IPS DF 4.7 (cell line): Measurements from ENCODE around the gene B3GAT2.

Experiments used
- DNase-seq: peaks from one replicate; pipeline ENCODE4 v3.0.0-alpha.2; 2013; ENCODE audit warnings: low spot score; ENCODE audit errors: extremely low read depth

B3GAT2 gene

DNA sequence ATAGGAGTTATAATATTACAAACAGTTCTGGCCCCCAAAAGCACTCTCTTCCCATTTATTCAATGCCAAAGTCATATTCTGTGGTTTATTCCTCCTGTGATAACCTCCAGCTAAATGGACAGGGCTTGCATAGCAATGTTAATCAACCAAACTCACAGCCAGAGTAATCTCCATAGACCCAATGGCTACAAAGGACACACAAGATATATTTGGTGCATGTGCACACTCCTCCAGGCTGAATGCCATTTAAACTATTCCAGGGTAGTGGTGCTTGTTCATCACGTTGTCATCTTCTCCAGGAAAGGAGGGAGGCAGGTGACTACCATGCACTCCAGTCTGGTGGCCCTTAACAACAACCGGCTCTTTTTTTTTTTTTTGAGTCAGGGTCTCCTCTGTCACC, 56.8 kb downstream of the B3GAT2 start:
- DNase-seq, result no peak

DNA sequence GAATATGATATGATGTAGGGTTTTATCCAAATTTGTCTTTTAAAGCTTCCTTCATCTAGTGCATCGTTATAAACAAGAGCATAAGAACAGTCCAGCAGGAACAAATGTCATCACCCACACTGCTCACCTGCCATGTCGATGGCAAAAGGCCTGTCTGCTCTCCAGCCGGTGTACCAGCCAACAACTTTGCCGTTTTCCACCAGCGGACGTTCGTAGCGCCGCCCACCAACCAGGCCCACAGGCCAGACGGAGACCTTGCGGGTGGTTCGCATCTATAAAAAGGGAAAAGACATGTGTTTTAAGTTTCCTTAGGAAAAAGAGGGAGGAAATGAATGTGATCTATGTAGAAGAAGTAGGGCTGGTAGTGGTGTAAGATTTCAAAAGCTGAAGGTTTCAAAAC, 62.9 kb downstream of the B3GAT2 start:
- DNase-seq, result no peak

DNA sequence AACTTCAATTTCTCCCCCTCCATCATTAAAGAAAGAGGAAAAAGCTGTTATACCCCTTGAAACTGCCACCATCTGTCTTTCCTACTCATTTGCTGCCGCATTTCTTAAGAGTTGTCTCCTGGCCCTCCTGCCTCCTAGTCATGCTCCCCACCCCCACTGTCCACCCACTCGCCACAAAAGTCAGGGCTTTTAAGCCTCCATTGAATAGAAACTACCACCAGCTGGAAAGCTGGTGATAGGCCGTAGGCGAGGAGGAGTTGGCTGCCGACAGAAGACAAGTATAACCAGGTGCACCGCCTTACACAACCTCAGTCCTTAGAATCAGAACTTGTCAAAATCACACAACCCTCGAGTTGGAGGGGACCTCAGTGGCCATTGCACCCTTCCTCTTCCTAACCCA, 67.6 kb downstream of the B3GAT2 start:
- DNase-seq, result no peak

DNA sequence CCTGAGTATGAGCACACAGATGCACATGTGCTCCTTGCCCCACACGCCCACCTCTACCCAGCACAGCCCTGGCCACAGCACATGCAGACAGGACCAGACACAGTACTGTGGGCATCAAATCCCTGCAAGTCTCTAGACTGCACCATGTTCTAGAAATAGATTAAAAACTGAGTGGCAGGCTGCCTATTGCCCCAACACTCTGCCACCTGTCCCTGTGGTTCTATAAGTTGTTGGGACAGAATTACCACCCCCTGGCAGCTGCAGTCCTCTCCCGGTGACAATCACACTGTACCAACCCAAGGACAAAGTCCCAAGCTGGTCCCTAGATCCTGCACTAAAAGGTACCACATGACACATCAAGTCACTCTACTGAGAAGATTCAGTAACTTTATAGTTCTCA, 70.2 kb downstream of the B3GAT2 start:
- DNase-seq, result no peak

DNA sequence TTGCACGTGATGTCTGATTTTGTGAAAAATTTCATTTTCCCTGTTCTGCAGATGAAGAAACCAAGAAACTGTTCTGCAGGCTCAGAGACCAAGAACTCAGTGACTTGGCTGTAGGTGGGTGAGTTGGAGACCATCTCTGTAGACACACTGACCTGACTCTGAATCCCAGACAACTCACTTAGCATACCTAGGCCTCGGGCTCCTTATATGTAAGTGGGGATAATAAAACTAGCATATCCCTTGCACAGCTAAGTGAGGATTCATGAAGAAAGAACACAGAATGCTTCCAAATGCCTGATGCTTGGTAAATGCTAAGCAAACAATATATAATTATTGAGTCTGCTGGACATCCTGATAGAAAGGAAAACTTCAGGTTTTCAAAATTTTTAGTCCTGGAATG, 70.8 kb downstream of the B3GAT2 start:
- no peak for DNase-seq

DNA sequence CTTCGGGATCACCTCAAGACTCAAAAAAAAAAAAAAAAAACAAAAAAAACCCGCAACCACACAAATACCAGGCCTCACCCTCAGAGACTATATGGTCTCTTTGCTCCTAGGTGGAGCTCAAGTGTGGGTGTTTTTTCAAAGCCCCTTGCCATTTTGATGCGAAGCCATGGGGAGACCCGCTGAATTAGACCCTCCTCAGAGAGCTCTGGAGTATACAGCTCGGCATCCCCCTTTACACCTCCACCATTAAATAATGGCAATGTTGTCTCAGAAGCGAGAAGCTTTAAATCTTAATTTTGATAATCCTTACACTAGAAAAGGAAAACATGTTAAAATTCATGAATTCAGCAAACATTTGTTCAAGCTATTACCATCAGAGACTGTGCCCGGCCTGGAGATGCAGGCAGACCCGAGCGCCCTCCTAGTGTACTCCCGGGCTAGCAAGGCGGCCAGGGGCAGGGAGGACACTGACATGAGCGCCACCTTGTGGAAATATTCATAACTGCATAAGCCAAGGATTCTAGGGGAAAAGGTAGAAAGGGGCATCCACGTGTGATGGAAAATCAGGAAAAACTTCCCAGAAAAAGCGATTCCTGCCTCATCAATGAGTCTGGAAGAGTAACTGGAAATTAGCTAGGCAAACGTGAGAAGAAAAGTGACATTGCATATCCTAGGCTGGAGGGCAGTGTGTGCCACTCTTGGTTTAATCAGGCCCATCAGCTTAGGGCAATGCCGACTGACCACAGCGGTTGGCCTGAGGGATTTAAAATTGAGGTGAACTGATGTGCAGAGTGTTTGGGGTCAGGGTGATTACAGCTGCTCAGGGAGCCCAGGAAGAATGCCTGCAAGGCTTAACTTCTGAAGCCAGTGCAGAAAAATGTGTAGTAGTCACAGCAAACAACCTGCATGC, 72.5 kb downstream of the B3GAT2 start:
- DNase-seq, result peak; percentile 68

DNA sequence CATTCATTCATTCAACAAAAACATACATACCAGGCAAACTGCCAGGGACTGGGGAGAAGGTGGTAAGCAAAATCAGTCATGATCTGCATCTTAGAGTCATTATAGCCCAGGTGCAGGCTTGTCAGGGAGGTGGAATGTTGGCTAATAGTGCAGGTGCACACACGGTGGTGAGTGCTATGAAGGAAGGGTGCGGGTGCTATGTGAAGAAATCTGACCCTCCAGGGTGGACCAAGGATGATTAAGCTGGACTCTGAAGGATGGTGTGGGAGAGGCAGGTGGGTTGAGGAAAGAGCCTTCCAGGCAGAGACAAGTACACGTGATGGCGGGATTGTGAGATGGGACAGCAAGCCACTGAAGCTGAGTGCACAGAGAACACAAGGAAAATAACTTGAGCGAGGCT, 77.4 kb downstream of the B3GAT2 start:
- DNase-seq, result no peak

DNA sequence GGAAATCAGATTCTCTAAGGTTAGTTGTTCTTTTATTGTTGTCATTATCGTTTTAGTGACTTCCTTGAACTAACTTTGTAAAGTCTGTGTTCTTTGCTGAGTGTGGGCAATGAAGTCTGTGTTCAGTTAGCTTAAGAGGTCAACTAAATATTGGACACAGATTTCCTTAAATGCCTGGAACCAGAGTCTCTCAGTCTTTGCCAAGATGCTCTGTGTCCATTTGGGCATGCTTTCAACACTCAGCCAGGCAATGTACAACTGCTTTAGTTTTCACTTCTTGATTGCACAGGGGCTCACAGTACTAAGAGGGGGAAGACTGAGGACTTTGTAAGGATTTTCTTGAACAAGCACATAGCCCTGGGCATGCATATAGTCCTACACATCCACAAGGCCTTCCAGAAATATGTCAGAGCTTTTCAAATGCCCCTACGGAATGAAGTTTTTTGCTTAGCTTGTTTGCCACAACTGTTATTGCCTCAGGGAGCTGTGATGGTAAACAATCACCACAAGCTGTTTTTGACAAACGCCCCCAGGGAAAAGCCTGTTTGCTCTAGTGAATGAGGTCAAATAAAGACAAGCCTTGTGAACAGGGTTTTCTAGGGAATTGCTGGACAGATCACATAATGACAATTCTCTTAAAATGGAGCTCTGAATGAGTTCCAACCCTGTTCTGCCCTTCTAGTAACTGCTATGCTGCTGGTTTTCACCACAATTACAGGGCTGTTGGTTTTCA, 82.5 kb downstream of the B3GAT2 start:
- no peak for DNase-seq

DNA sequence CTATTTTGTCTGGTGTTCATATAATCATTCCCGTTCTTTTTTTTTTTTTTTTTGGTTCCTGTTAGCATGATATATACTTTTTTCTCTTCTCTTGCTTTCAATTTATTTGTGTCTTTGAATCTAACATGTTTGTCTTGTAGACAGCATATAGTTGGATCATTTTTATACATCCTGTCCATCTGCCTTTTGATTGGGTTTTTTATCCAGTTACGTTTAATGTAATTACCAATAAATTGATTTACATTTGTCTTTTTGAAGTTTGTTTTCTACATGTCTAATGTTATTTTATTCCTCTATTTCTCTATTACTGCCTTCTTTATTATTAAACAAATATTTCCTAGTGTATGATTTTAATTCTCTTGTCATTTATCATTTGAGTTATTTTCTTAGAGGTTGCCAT, 84.4 kb downstream of the B3GAT2 start:
- DNase-seq, result no peak

DNA sequence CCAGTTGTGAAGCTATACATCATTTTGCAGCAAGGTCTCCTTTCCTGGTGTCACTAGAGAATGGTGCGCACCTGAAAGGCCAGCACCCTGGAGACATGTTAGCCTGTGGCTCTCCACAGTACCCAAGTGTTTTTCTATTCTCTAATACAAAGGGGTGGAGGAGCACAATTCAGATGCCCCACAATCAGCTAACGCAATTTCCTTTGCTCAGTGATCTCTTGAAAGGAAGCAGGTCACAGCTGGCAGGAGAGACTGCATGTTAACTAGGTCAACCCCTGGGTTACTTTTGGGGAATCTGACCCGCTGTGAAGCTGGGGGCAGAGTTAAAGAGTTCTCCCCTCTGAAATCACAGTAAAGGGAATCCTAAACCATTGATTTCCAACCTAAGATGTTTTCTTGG, 92.5 kb downstream of the B3GAT2 start:
- DNase-seq, result no peak

DNA sequence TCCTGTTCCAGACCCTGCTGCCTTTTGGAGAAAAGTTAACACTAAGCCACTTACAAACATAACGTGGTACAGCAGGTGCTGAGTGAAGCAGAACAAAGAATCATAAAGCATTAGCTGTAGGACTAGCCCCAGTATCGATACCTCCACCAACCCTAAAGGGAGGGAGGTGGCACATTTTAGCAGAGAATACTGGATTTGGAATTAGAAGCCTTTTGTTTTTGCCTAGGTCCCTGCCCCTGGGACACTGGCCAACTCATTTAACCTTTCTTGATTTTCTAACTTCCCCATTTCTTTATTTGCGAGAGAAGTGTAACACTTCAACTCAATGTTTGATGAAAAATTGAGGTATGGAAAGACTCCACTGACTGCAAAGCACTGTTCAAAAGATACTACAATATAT, 93.5 kb downstream of the B3GAT2 start:
- no peak for DNase-seq

DNA sequence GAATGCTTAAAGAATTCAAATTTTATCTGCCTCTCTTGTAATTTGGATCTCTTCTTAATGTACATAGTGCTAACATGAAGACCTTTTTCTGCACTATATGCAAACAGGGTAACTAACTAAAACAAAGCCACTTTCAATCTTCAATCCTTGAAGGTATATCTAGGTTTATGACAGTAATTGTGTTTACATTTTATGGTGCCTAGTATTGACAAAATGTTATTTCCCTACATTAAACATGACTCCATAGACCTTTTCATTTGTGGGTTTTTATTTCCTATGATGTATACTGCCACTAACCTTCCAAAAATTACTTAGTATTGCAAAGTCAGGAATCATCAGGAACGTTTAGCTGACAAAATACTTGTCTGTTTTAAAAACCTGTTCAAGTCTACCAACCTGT, 95.9 kb downstream of the B3GAT2 start:
- no peak for DNase-seq

DNA sequence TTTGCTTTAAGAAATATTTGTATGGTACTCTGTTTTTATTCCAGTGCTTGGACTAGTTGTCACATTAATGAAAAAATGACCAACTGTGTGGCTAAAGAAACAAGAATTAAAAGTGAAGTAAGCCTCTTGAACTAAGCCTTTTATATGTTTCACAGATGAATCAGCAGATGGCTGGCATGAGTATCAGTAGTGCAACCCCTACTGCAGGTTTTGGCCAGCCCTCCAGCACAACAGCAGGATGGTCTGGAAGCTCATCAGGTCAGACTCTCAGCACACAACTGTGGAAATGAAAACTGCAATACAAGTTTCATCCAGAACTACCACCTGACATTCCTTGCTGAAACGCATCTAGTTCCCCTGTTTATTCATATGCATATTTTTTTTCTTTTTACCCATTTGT, 96.8 kb downstream of the B3GAT2 start:
- no peak for DNase-seq

DNA sequence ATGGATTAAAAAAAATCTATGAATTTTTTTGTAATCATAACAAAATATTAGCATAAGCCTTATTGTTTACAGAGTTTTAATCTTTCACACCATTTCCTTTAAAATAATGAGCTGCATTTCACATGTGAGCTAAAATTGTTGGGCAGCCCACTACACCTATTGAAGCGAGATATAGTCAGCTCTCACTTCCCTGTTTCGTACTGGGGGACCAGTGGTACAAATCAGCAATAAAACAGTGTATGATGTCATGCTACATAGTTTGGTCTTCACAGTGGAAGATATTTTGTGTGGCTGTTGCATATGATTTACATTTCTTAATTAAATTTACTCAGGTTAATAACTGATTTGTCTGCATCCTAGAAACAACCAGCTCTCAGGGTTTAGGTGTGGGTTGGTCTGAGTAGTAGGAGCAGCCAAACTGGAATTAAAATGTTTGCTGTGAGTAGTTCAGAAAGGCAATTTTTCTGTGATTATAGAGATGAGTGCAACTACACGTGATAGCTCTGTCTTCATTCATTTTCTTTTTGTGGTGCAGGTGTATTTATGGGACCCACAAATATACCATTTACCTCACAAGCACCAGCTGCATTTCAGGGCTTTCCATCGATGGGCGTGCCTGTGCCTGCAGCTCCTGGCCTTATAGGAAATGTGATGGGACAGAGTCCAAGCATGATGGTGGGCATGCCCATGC, 99.3 kb downstream of the B3GAT2 start:
- no peak for DNase-seq

DNA sequence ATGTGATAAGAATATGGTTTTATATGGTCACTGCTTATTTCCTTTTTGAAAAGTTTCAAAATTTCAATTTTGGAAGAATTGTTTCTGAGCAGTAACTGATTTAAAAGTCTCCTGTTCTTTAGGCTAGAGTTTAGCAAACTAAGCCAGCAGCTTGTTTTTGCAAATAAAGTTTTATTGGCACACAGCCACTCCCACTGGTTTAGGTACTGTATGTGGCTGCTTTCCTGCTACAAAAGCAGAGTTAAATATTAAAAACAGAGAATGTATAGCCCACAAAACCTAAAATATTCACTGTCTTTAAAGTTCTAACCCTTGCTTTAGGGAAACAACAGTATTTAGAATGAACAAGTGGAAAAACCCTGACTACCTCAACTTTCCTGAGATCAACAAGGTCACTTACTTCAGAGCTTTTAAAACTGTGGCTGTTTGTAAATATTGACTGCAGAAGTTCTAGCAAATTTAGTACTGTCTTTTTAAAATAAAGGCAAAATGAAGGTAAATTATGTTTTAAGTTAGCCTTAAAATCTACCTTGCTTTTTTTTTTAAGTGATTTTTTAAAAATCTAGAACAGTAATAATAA, 104.1 kb downstream of the B3GAT2 start:
- no peak for DNase-seq

DNA sequence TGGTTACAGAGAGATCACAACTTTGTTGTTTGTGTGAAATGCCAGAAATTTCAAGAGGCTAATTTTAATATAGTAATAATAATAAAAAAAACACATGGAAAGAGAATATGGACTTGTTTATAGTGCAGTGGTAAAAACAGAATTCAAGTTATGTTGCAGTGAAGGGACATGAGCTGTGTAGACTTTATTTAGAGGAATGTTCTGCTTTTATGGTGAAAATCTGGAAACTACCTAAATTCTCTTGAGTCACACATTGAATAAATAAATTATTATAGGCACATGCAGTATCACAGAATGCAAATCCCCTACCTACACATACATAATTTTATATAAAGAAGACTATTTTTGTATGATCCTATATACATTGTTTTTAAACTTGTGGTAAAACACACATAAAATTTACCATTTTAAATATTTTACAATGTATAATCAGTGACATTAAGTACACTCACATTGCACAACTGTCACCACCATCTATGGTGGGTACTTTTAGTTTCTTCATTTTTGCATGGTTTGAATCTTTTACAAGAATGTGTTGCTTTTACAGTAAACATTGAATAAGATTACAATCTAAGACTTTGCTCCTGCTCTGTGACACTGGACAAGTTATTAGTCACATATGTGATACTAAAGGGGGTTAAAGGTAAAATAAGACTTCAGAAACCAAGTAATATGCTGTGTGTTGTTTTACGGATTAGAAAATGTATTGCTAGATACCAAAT, 107.4 kb downstream of the B3GAT2 start:
- DNase-seq, result no peak

DNA sequence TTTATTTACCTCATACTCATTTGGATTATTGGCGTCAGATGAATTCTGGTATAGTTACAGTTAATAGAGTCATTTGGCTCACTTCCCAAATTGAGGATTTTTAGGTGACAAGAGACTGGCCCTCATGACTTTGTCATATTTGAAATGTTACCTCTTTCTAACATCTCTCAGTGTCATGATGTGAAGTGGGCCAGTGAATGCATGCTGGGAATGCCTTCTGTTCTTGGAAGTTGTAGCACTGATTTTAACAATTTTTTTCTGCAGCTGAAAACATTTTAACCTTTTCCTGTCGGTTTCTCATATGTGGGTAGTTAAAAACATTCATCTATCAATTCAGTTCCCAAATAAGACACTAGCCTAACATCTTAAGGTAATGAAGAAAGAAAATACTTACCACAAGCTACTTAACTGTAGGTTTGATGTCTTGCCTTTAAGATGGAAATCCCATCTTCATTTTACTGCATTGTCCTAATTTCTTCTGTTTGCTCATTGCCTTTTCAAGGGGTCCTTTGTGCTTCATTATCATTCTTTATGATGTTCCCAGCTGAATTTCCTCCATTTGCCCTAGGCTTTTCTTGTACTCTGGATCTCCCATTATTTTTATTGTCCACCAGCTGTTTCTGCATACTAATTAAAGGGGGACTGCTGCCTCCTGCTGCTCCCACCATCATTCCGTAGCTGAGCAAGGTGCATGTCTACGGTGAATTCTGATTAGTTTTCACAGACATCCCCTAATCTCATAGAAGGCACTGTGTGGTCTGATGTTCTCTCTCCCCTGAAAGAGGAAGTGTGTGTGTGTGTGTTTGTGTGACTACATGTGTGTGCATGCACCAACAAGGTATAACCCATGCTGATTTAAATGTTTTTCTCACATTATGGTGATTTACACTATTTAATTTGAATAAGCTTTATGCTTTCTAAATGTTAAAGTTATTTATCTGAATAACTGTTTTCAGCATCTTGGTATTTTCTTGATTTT, 109.5 kb downstream of the B3GAT2 start:
- DNase-seq, result no peak

DNA sequence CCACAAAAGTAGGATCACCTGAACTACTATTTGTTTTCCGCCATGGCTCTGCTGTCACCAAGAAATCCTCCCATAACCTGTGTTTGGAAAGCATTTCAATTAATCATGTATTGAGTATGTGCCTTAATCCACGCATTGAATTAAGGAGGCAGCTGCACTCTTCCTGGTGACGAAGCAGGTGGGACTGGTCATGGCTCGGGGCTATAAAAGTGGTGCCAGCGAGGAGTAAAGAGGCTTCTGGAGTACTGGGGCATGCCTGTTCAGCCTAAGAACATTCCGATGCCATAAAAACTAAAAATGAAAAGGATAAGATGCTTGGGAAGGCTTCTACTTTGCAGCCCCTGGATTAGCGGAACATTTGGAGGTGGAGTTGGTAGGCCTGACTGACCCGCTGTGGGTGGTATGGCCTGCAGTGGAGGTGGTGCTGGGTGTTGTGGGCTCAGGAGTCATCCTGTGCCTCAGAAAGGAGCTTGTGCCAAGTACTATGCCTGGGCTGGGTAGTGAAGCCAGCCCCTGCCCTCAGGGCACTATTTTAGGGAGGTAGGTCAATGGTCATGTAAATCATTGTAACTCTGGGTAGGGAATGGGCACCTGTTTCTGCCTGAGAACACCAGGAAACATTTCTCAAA, 110.5 kb downstream of the B3GAT2 start:
- DNase-seq, result no peak

DNA sequence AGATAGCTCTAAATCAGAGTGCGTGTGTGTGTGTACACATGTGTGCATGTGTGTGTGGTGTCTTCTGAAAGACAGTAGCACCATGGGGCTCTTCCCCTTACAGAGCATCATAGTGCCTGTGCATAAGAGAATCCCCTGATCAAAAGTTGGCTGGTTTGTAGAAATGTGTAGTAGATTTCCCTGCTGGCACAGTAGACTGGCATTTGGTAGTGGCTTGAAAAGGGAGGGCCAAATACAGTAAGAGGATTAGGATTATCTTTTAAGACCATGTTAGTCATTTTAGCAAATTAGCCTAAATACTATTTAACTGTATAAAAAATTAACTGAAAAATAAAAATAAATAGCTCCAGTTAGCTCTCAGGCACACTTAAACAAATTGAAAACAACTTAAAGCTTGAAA, 112.6 kb downstream of the B3GAT2 start:
- DNase-seq, result no peak
